NK-92 (cell line): ENCODE measurements around the gene EHD2.
"Not testable (repeated sequence)": the region's sequence is repeated elsewhere in the genome, so short reads cannot be mapped to it uniquely, and the experiment has no call there.

Experiments used
- DNase-seq: peaks from one replicate; lab custom pipeline; 2025; ENCODE audit not compliant: unreplicated experiment; lab: John Stamatoyannopoulos, UW

EHD2 gene, protein sequence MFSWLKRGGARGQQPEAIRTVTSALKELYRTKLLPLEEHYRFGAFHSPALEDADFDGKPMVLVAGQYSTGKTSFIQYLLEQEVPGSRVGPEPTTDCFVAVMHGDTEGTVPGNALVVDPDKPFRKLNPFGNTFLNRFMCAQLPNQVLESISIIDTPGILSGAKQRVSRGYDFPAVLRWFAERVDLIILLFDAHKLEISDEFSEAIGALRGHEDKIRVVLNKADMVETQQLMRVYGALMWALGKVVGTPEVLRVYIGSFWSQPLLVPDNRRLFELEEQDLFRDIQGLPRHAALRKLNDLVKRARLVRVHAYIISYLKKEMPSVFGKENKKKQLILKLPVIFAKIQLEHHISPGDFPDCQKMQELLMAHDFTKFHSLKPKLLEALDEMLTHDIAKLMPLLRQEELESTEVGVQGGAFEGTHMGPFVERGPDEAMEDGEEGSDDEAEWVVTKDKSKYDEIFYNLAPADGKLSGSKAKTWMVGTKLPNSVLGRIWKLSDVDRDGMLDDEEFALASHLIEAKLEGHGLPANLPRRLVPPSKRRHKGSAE

DNA sequence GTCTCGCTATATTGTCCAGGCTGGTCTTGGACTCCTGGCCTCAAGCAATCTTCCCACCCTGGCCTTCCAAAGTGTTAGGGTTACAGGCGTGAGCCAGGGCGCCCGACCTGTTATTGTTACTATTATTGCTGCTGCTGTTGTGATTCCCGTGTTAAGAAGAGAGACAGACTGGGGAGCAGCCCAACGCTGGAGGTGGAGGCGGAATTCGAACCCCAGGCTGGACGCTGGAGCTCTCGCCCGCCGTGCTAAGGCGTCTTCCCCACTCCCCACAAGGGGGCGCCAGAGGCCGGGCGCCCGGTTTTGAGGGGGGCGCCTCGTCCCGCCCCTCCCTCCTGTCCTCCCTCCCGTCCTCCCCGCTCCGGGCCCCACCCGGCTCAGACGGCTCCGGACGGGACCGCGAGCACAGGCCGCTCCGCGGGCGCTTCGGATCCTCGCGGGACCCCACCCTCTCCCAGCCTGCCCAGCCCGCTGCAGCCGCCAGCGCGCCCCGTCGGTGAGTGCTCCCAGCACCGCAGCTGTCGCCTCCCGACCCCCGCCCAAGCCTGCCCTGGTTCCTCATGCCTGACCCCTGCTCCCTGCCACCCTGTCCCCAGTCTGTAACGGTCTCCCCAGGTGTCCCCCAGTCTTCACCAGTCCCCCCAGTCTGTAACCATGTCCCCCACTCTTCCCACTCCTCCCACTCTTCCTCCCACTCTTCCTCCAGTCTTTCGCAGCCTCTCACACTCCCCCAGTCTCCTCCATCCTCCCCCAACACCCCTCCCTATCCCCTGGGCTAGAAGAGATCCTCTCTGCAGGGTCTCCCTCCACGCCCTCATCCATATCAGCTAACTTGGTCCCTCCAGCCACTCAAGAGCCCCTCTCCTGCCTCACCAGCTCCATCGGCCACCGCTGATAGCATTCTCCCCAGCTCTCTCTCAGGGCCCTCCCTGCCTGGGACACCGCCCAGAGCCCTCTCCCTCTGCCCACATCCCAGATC lies at the start of gene EHD2:
Gene EHD2 (plus strand): TSS at position 377 of the 976 bp plus-strand sequence. CDS start 3,191 bp downstream, outside the sequence.
- DNase-seq: no peak

DNA sequence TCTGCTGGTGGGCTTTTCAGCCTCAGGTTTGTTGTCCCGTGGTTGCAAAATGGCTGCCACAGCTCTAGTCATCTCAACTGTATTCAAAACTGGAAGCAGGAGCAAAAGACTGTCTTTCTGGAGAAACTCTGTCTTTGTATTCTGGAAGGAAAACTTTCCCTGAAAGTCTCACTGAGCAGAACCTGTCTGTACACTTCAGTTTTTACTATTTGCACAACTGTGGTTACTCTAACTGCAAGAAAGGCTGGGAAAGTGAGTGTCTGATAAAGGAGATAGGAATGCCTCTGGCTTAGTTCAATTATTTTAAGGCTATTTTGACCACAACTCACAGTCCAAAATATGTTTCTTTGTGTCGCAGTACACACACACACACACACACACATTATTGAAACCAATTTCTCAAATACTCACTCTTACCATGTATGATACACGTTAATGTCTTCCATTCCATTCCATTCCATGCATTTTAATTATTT lies 49.7 kb upstream of the EHD2 start:
- no peak for DNase-seq

DNA sequence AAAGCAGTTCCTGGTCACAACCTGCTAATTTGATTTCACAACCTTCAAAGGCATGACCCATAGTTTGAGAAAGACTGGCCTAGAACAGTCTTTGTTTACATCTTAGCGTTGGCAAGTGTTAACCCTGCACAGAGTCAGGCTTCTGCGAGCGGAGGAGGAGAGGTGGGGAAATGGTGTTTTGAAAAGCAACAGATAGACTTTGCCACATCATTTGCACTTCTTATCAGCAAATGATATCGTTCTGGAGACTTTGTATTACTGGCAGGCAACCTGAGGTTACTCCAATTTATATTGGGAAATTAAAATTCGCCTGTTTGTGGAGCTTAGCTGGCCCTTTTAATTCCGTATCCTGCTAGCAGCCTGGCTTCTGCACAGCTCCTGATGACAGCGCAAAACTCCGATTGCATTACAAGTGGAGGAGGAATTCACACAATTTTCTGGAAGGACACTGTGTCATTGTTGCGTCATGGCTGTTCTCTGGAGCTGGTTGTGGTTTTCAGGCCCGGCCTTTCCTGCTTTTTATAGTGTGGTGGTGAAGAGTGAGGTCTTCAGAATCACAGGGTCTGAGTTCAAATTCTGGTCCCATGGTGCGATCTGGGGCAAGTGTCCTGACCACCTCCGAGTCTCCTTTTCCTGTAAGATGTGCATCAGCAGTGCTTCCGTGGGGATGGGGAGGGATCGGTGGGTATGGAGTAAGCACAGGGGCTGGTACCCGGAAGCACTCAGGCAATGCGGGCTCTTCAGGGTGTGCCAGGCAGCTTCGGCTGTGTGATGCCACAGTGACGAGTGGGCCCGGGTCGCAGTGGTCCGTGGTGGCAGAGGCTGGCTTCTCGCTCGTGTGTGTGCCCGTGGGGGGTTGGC lies 49.1 kb upstream of the EHD2 start:
- DNase-seq: no peak

DNA sequence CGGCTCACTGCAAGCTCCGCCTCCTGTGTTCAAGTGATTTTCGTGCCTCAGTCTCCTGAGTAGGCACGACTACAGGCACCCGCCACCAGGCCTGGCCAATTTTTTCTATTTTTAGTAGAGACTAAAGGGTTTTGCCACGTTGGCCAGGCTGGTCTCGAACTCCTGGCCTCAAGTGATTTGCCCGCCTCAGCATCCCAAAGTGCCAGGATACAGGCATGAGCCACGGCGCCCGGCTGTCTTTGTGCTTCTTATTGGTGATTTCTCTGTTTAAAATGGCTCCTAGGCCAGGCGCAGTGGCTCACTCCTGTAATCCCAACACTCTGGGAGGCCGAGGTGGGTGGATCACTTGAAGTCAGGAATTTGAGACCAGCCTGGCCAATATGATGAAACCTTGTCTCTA lies 44.7 kb upstream of the EHD2 start:
- not testable (repeated sequence) for DNase-seq

DNA sequence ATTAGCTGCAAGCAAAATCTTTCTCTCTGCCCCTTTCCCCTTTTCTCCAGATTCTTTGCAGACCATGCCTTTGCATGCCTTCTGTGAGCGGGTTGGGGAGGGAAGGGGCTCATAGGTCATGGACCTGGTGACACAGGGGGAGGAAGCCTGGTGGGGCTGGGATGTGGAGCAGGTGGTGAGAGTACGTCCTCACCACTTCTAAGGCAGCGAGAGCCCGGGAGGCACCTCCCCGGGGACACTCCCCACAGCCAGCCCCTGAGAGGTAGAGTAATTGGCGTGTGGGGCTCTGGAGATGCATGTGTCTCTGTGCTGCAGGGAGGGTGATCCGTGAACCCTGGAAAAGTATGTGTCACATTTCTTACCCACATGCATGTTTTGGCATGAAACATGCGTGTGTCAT lies 42.5 kb upstream of the EHD2 start:
- DNase-seq: no peak

DNA sequence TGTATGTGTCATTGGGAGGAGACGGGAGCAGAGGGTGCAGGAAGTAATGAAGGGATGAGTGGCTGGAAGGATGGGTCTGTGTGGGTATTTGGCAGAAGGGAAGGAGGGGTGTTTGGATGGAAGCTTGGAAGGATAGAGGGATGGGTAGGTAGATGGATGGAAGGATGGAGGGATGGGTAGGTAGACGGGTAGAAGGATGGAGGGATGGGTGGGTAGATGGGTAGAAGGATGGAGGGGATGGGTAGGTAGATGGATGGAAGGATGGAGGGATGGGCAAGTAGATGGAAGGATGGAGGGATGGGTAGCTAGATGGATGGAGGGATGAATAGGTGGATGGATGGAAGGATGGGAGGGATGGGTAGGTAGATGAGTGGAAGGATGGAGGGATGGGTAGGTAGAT lies 41.7 kb upstream of the EHD2 start:
- no peak for DNase-seq

DNA sequence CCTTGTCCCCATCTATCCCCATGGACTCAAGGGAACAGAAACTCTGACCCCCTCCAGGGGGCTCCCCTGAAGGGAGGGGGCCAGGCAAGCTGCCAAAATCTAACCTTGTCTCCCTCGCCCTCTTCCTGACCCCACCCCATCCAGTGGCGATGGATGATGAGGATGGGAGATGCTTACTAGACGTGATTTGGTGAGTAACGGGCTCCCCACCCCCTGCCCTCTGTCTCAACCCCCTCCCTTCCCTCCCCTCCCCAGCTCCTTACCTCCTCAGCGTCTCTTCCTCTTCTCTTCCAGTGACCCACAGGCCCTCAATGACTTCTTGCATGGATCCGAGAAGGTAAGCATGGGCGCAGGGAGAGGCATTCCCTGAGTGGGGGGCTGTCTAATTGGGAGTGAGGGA lies 39.8 kb upstream of the EHD2 start:
- no peak for DNase-seq

DNA sequence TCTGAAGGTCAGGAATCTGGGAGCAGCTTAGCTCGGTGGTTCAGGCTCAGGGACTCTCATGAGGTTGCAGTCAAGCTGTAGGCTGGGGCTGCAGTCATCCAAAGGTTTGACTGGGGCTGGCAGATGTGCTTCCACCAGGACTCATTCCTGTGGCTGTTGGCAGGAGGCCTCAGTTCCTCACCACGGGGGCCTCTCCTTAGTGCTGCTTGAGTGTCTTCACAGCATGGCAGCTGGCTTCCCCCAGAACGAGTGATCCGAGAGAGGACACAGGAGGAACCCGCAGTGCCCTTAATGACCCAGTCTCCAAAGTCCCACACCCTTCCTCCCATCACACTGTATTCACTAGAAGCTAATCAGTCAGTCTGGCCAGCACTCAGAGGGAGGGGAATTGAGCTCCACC lies 38.7 kb upstream of the EHD2 start:
- no peak for DNase-seq

DNA sequence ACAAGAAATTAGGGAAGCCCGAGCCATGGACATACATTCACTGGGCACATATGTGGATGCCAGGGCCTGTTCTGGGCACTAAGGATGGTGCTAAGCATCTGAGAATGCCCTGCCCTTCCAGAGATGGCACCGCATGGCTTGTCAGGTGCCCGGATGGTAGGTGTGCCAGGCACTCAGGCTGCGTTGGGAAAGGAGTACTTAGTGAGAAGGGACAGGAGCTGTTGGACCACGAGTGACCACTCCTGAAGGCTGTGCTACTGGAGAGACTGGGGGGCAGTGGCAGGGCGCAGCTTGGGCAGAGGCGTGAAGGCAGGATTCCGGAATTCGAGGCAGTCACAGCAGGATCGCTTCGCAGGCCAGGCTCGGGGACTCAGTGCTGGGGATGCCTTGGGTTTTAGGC lies 38.0 kb upstream of the EHD2 start:
- no peak for DNase-seq

DNA sequence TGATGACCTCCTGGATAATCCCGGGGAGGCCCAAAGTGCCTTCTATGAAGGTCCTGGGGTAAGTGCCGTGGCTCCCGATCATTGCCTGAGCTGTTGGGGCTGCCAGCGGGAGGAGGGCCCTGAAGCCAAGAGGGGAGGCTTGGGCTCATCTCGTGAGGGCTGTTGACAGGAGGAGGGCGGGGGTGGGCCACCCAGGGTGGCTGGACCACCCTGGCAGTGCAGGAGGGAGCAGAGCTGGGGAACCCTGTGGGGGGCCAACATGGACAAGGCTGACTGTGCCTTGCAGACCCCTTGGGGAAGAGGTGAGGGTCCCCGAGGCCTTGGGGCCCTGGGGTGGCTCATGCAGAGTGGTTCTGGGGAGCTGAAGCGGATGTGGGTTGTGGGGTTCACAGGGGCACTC lies 37.4 kb upstream of the EHD2 start:
- DNase-seq: no peak

DNA sequence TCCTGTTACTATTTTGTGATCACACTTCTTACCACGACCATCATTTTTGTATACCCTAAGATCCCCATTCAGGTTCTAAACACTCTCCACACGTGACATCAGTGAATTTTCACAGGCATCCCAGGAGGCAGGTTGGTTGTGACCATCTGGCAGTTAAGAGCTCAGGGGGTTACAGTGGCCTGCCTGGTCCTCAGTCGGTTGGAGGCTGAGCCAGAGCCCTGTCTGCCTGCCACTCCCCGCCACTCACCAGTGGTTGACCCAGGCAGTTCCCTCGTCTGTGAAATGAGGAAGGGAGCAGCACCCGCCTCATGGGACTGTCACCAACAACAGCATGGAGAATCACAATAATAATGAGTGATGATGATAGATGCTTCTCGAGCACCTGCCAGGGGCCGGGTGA lies 36.4 kb upstream of the EHD2 start:
- DNase-seq: no peak

DNA sequence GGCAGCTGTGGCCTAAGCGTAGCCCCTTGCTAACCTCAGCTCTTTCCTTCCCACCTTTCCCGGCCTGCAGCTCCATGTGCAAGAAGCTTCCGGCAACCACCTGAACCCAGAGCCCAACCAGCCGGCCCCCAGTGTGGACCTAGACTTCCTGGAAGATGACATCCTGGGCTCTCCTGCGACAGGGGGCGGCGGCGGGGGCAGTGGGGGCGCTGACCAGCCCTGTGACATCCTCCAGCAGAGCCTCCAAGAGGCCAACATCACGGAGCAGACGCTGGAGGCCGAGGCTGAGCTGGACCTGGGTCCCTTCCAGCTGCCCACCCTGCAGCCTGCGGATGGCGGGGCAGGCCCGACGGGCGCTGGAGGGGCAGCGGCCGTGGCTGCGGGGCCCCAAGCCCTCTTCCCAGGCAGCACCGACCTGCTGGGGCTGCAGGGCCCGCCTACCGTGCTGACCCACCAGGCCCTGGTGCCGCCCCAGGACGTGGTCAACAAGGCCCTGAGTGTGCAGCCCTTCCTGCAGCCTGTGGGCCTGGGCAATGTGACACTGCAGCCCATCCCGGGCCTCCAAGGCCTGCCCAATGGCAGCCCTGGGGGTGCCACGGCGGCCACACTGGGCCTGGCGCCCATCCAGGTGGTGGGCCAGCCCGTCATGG lies 33.8 kb upstream of the EHD2 start:
- no peak for DNase-seq

DNA sequence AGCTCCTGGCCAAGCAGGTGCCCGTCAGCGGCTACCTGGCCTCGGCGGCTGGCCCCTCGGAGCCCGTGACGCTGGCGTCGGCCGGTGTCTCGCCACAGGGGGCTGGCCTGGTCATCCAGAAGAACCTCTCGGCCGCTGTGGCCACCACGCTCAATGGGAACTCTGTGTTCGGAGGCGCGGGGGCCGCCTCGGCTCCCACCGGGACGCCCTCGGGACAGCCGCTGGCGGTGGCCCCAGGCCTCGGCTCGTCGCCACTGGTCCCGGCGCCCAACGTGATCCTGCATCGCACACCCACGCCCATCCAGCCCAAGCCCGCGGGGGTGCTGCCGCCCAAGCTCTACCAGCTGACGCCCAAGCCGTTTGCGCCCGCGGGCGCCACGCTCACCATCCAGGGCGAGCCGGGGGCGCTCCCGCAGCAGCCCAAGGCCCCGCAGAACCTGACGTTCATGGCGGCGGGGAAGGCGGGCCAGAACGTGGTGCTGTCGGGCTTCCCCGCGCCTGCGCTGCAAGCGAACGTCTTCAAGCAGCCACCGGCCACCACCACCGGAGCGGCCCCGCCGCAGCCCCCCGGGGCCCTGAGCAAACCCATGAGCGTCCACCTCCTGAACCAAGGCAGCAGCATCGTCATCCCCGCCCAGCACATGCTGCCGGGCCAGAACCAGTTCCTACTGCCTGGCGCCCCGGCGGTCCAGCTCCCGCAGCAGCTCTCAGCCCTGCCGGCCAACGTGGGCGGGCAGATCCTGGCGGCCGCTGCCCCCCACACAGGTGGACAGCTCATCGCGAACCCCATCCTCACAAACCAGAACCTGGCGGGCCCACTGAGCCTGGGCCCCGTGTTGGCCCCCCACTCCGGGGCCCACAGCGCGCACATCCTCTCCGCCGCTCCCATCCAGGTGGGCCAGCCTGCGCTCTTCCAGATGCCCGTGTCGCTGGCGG lies 33.0 kb upstream of the EHD2 start:
- no peak for DNase-seq

DNA sequence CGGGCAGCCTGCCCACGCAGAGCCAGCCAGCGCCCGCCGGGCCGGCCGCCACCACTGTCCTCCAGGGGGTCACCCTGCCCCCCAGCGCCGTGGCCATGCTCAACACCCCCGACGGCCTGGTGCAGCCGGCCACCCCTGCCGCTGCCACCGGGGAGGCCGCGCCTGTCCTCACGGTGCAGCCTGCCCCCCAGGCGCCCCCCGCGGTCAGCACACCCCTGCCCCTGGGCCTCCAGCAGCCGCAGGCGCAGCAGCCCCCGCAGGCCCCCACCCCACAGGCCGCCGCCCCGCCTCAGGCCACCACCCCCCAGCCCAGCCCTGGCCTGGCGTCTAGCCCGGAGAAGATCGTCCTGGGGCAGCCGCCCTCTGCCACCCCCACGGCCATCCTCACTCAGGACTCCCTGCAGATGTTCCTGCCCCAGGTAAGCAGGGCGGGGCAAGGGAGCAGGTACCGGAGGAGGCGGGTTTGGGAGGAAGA lies 32.3 kb upstream of the EHD2 start:
- no peak for DNase-seq

DNA sequence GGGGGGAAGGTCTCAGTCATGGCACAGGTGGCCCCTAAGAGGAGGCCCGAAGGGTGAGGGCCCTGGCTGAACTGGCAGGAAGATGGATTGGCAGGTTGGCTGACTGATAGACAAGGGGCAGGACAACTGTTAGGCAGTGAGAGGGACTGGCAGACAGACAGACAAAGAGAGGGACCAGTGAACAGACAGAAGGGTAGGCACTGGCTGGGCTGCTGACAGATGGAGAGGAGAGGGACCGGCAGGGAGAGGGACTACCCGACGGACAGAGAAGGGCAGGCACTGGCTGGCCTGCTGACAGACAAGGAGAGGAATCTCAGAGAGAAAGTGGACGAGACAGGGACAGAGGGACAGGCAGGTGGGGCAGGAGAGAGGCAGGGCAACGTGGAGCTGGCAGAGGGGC lies 31.8 kb upstream of the EHD2 start:
- no peak for DNase-seq

DNA sequence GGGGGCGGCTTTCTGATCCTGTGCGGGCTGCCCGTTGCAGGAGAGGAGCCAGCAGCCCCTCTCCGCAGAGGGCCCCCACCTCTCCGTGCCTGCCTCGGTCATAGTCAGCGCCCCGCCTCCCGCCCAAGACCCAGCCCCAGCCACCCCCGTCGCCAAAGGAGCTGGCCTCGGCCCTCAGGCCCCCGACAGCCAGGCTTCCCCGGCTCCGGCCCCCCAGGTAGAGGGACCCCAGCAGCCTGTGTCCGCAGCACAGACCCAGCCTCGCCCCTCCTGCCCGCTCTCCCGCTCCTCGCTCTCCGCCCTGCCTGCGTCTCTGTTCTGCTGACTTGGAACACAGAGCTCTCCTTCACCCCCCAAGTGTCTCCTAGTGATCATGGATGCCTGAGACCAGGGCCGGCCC lies 31.3 kb upstream of the EHD2 start:
- DNase-seq: no peak

DNA sequence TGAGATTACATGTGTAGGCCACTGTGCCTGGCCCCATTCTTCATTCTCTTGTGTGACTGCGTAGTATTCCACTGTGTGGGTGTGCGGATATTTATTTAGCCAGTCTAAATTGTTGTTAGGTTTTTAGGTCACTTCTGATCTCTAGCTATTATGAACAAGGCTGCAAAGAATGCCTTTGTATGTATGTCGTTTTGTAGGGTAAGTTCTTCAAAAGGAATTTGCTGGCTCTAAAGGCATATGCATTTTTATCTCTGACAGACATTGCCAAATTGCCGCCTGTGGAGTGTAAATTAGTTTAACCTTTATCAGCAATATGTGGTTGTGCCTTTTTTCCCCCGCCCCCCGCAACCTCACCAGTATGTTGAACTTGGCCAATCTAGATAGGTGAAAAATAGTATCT lies 30.3 kb upstream of the EHD2 start:
- DNase-seq: no peak

DNA sequence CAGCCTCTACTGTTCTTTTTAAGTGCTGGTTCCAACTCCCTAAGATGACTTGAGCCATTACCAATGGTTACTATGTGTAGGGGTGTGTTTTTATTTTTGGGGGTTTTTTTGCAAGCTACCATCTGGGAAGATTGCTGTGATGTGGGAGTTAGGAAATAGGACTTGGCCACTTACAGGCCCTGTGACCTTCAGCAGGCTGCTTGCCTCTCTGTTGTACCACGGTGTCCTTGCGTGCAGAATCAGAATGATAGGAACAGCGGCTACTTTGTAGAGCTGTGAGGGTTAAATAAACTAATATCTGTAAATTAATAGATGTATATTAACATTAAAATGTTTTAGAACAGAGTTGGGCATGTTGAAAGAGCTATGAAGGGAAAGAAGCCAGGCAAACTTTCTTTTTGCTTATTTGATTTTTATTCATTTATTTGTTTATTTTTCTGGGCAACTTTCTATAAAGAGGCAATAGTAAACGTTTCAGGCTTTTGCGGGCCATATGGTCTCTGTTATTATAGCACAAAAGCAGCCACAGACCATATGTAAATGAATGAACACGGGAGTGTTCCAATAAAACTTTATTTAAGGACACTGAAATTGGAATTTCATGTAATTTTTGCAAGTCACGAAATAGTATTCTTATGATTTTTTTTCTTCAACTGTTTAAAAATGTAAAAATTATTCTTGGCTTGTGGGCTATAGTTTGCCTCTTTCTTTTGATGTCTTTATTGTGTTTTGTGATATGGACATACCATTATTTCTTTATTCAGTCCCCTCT lies 26.4 kb upstream of the EHD2 start:
- DNase-seq: no peak
